MM.1S (cell line): ENCODE measurements around the gene MOSMO.

Source experiments
- EZH2 ChIP-seq: fragments of 300-600 bp; sonication (generic); optimal IDR thresholded peaks from 2 replicates; pipeline ENCODE3; 2017; ENCODE audit warnings: low read depth, mild to moderate bottlenecking, antibody characterized with exemption, low read length, mixed read lengths
- TF ChIP-seq, protein P1 (sequence below): fragments of 300-600 bp; sonication (generic); IDR thresholded peaks from 2 replicates; pipeline ENCODE4 v1.5.1; 2016; ENCODE audit warnings: antibody characterized with exemption, low read length, mixed read lengths

- TF ChIP-seq, protein P1, sequence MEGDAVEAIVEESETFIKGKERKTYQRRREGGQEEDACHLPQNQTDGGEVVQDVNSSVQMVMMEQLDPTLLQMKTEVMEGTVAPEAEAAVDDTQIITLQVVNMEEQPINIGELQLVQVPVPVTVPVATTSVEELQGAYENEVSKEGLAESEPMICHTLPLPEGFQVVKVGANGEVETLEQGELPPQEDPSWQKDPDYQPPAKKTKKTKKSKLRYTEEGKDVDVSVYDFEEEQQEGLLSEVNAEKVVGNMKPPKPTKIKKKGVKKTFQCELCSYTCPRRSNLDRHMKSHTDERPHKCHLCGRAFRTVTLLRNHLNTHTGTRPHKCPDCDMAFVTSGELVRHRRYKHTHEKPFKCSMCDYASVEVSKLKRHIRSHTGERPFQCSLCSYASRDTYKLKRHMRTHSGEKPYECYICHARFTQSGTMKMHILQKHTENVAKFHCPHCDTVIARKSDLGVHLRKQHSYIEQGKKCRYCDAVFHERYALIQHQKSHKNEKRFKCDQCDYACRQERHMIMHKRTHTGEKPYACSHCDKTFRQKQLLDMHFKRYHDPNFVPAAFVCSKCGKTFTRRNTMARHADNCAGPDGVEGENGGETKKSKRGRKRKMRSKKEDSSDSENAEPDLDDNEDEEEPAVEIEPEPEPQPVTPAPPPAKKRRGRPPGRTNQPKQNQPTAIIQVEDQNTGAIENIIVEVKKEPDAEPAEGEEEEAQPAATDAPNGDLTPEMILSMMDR = no peak; the same call in 1 of the 2 replicates
- TF ChIP-seq EZH2 = no peak
Observed at GRCh38 chr16:22123146-22123545, 115.2 kb downstream of the MOSMO start.
